K562 (cell line): ENCODE results near the gene ANO8. TPM values are rescaled to one million over a fixed set of nuclear protein-coding genes. Genes with fewer than 3 reads are reported as not detected.

Experiments
- BDP1 ChIP-seq: IDR thresholded peaks from 3 replicates; pipeline ENCODE4 v1.6.1; 2011; ENCODE audit not compliant: insufficient read length, insufficient read depth
- CBFB ChIP-seq: sonication (generic); formaldehyde crosslinking; IDR thresholded peaks from 2 replicates; pipeline ENCODE4 v1.4.0; 2020; ENCODE audit warnings: mild to moderate bottlenecking, missing genetic modification reagents
- NCOA2 ChIP-seq, 2 experiments: fragments of 450-650 bp; IDR thresholded peaks; 2 replicates each; pipeline ENCODE4 v1.6.1; 2018; ENCODE audit warnings: mild to moderate bottlenecking in 2 of 2, moderate library complexity in 1 of 2; ENCODE audit not compliant: partially characterized antibody in 2 of 2
- NONO ChIP-seq, 2 experiments: fragments of 200-400 bp in 1 of 2; fragments of 450-650 bp in 1 of 2; formaldehyde crosslinking in 1 of 2; IDR thresholded peaks; 2 replicates each; pipeline ENCODE4 v1.6.1; 2017; ENCODE audit warnings: low read depth in 2 of 2, mild to moderate bottlenecking in 2 of 2, moderate library complexity in 2 of 2, low read length in 1 of 2
- PHF8 ChIP-seq: fragments of 200-600 bp; sonication (generic); IDR thresholded peaks from 2 replicates; pipeline ENCODE4 v1.6.1; 2012; ENCODE audit warnings: mixed run types, mild to moderate bottlenecking, inconsistent platforms, low read length, moderate library complexity, borderline replicate concordance
- RNF219 ChIP-seq: fragments of 250-450 bp; sonication (Bioruptor Pico); IDR thresholded peaks from 2 replicates; pipeline ENCODE4 v1.5.0; 2022; ENCODE audit warnings: mild to moderate bottlenecking
- SAP30 ChIP-seq: fragments of 200-600 bp; sonication (generic); IDR thresholded peaks from 2 replicates; pipeline ENCODE4 v1.6.1; 2012; ENCODE audit warnings: borderline replicate concordance, low read depth, mild to moderate bottlenecking, moderate library complexity, low read length, control low read depth, inconsistent platforms; ENCODE audit not compliant: insufficient read depth, poor library complexity, severe bottlenecking
- TEAD2 ChIP-seq: fragments of 450-650 bp; IDR thresholded peaks from 2 replicates; pipeline ENCODE4 v1.6.1; 2016; ENCODE audit warnings: missing genetic modification characterization, control low read depth, missing compliant biosample characterization
- WHSC1 ChIP-seq: IDR thresholded peaks from one replicate; pipeline ENCODE4 v1.6.1; 2012; ENCODE audit warnings: low read length, control low read depth, inconsistent platforms
- ZC3H8 ChIP-seq: fragments of 450-650 bp; IDR thresholded peaks from 2 replicates; pipeline ENCODE4 v1.6.1; 2017
- ZNF24 ChIP-seq: fragments of 450-650 bp; IDR thresholded peaks from 2 replicates; pipeline ENCODE4 v1.6.1; 2016
- polyA plus RNA-seq, 8 experiments: library from polyadenylated mRNA; depleted of rRNA in 4 of 8; stranded (reverse) in 5 of 8; unstranded in 3 of 8; fragments of >200 nt; fragmentation: Nextera tagmentation in 2 of 8; fragmentation: Illumina TruSeq in 1 of 8; extraction: Ambion mirVana in 2 of 8; extraction: Trizol in 1 of 8; gene quantifications; 2 replicates each; pipeline versions ENCODE4 v1.2.1 to v1.2.3, GENCODE V29; 2011 to 2014; ENCODE audit warnings: inconsistent platforms in 1 of 8, missing spikeins in 1 of 8
- total RNA-seq, 7 experiments: library from RNA; depleted of rRNA in 6 of 7; stranded (reverse); fragments of >200 nt in 6 of 7; fragmentation: Illumina TruSeq in 2 of 7; extraction: Trizol in 2 of 7; gene quantifications; 2 replicates each; pipeline versions ENCODE4 v1.2.1 to v1.2.3, GENCODE V29; 2011 to 2021; ENCODE audit warnings: low replicate concordance in 1 of 7
- TF ChIP-seq, protein P1 (sequence below): fragments of 150-350 bp; IDR thresholded peaks from 2 replicates; pipeline ENCODE4 v1.6.1; 2014; ENCODE audit warnings: low read depth, mild to moderate bottlenecking, low read length, borderline replicate concordance
- TF ChIP-seq, protein P2 (sequence below): fragments of 450-650 bp; IDR thresholded peaks from 2 replicates; pipeline ENCODE4 v1.7.0; 2016; ENCODE audit warnings: borderline replicate concordance

The ANO8 gene
- total and polyA plus RNA-seq, 9 of the 15 experiments (the other 6 are each of a cell fraction or from before 2014, with no cell fraction given), result 0.07 to 7.6 (median 2.3) TPM; not detected in 1

DNA sequence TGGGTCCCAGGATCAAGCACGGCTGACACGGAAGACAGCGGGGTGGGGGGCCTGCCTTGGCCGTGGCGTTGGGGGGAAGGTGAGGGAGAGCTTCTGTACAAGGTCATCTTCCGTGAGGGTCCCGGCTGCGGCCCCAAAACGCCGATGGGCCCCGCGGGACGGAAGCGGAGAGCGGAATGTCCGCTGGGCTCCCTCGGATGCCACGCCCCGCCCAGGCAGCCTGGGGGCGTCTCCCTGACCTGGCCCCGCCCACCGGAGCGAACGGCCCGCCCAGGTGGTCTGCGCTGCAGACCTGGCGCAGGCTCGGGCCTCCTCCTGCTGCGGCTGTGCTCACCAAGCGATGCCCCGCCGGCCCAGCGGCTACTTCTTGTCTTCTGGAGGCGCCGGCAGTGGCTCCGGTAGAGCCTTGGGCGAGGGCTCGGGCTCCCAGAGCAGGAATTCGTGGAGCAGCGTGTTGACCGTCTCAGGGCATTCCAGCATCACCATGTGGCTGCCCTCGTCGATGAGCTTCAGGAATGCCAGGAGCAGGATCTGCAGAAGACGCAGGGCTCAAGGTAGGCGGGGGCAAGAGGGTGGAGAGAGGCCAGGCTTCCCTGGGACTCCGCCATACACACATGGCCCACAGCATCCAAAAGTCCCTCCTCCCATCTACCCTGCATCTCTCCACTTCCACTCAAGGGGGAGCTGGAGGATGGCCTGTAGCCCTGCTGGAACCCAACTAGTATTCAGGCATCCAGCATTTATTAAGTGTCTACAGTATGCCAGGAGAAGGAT is 42.2 kb downstream of the ANO8 start (continued):
- TF ChIP-seq ZNF24, result no peak
- TF ChIP-seq RNF219 (CRISPR knock-in tag), result no peak
- TF ChIP-seq PHF8, result peak; percentile 77; the same call in 1 of the 2 replicates
- TF ChIP-seq NCOA2 (IDR thresholded peaks at IDR 0.05; ENCODE audit: partially characterized antibody in 2 of 2), result no peak
- TF ChIP-seq ZC3H8, result no peak
- peak; percentile 65 for TF ChIP-seq SAP30
- 0 out of 2 replicates have a peak, but pooled peaks have one; percentile 38 for TF ChIP-seq CBFB (CRISPR knock-in tag)
- TF ChIP-seq, protein P1, sequence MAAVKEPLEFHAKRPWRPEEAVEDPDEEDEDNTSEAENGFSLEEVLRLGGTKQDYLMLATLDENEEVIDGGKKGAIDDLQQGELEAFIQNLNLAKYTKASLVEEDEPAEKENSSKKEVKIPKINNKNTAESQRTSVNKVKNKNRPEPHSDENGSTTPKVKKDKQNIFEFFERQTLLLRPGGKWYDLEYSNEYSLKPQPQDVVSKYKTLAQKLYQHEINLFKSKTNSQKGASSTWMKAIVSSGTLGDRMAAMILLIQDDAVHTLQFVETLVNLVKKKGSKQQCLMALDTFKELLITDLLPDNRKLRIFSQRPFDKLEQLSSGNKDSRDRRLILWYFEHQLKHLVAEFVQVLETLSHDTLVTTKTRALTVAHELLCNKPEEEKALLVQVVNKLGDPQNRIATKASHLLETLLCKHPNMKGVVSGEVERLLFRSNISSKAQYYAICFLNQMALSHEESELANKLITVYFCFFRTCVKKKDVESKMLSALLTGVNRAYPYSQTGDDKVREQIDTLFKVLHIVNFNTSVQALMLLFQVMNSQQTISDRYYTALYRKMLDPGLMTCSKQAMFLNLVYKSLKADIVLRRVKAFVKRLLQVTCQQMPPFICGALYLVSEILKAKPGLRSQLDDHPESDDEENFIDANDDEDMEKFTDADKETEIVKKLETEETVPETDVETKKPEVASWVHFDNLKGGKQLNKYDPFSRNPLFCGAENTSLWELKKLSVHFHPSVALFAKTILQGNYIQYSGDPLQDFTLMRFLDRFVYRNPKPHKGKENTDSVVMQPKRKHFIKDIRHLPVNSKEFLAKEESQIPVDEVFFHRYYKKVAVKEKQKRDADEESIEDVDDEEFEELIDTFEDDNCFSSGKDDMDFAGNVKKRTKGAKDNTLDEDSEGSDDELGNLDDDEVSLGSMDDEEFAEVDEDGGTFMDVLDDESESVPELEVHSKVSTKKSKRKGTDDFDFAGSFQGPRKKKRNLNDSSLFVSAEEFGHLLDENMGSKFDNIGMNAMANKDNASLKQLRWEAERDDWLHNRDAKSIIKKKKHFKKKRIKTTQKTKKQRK, result no peak
- TF ChIP-seq, protein P2, sequence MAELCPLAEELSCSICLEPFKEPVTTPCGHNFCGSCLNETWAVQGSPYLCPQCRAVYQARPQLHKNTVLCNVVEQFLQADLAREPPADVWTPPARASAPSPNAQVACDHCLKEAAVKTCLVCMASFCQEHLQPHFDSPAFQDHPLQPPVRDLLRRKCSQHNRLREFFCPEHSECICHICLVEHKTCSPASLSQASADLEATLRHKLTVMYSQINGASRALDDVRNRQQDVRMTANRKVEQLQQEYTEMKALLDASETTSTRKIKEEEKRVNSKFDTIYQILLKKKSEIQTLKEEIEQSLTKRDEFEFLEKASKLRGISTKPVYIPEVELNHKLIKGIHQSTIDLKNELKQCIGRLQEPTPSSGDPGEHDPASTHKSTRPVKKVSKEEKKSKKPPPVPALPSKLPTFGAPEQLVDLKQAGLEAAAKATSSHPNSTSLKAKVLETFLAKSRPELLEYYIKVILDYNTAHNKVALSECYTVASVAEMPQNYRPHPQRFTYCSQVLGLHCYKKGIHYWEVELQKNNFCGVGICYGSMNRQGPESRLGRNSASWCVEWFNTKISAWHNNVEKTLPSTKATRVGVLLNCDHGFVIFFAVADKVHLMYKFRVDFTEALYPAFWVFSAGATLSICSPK, result no peak
- no peak for TF ChIP-seq WHSC1
- TF ChIP-seq TEAD2 (tag), result no peak
- TF ChIP-seq BDP1, result no peak
- TF ChIP-seq NONO (IDR thresholded peaks at IDR 0.05; ENCODE audit: low read depth in 2 of 2, low read length in 1 of 2), result no peak
